Stimulated activated CD4-positive, alpha-beta T cell treated with anti-CD3 and anti-CD28 coated beads, Interleukin-2, amount 100 ng/mL, for 24 hours (primary cell): ENCODE data around the gene RANGAP1.
"Not testable (repeated sequence)": the region's sequence is repeated elsewhere in the genome, so short reads cannot be mapped to it uniquely, and the experiment has no call there.

ENCODE experiments used
- DNase-seq, 2 donors: peaks; one replicate each; pipeline ENCODE4 v3.0.0-alpha.2; 2020

RANGAP1 gene

GRCh38 chr22:41296826-41297667 lies 11.1 kb upstream of the RANGAP1 start:
- no peak for DNase-seq

GRCh38 chr22:41294816-41295215 lies 8.8 kb upstream of the RANGAP1 start:
- DNase-seq, result not testable (repeated sequence)

GRCh38 chr22:41290262-41291221 lies 4.6 kb upstream of the RANGAP1 start:
- DNase-seq, result no peak

- no peak for DNase-seq
These were observed 3.7 kb upstream of the RANGAP1 start for GRCh38 chr22:41289671-41290070.

- no peak for DNase-seq
These were observed 2.4 kb upstream of the RANGAP1 start for GRCh38 chr22:41288245-41288946.

GRCh38 chr22:41286639-41287091 lies 678 bp upstream of the RANGAP1 start:
- peak; percentile 41 to 51 for DNase-seq

GRCh38 chr22:41285441-41285819 lies 557 bp downstream of the RANGAP1 start:
- peak; percentile 88 to 90 for DNase-seq

GRCh38 chr22:41284465-41284864 lies 1.5 kb downstream of the RANGAP1 start:
- DNase-seq, result no peak

- DNase-seq, result no peak
These were observed 5.1 kb downstream of the RANGAP1 start for GRCh38 chr22:41280854-41281253.

GRCh38 chr22:41280065-41280464 lies 5.9 kb downstream of the RANGAP1 start:
- DNase-seq, result no peak

- DNase-seq, result no peak
These were observed 11.1 kb downstream of the RANGAP1 start for GRCh38 chr22:41274856-41275255.

- DNase-seq, result no peak
These were observed 12.9 kb downstream of the RANGAP1 start for GRCh38 chr22:41273128-41273527.

- no peak for DNase-seq
These were observed 14.2 kb downstream of the RANGAP1 start for GRCh38 chr22:41271787-41272186.

- DNase-seq, result no peak
These were observed 18.0 kb downstream of the RANGAP1 start for GRCh38 chr22:41267958-41268357.

- no peak for DNase-seq
These were observed 21.5 kb downstream of the RANGAP1 start for GRCh38 chr22:41264408-41264941.

- DNase-seq, result no peak
These were observed 22.3 kb downstream of the RANGAP1 start for GRCh38 chr22:41263704-41264103.

- no peak for DNase-seq
These were observed 23.7 kb downstream of the RANGAP1 start for GRCh38 chr22:41262250-41262765.

GRCh38 chr22:41261541-41262249 lies 24.3 kb downstream of the RANGAP1 start:
- no peak for DNase-seq

- no peak for DNase-seq
These were observed 25.1 kb downstream of the RANGAP1 start for GRCh38 chr22:41260871-41261270.

GRCh38 chr22:41259756-41260155 lies 26.2 kb downstream of the RANGAP1 start:
- not testable (repeated sequence) for DNase-seq

GRCh38 chr22:41257696-41258095 lies 28.3 kb downstream of the RANGAP1 start:
- DNase-seq, result no peak
